Neural cell (in vitro differentiated cells): ENCODE measurements around the gene KIF1B. TPM values are rescaled to one million over a fixed set of nuclear protein-coding genes. Genes with fewer than 3 reads are reported as not detected.

Experiments
- H2AFZ ChIP-seq: fragments of 200-600, 300-800 bp; sonication (generic), shearing (Covaris generic); 2 replicates; pipeline ENCODE4 v1.6.0; 2014; ENCODE audit warnings: low read depth, mild to moderate bottlenecking, antibody characterized with exemption, low read length, moderate library complexity
- H3F3A ChIP-seq: fragments of 200-600 bp; shearing (Covaris generic); 2 replicates; pipeline ENCODE4 v1.6.1; 2016; ENCODE audit warnings: mild to moderate bottlenecking, moderate library complexity, mixed read lengths, antibody characterized with exemption, low read length; ENCODE audit not compliant: insufficient read depth, poor library complexity, severe bottlenecking
- H3K27ac ChIP-seq: fragments of 200-600, 300-800 bp; sonication (generic), shearing (Covaris generic); 2 replicates; pipeline ENCODE4 v1.5.1; 2014; ENCODE audit warnings: mild to moderate bottlenecking, low read length, moderate library complexity
- H3K27me3 ChIP-seq: fragments of 300-800, 200-600 bp; sonication (generic), shearing (Covaris generic); 2 replicates; pipeline ENCODE4 v1.6.0; 2014; ENCODE audit warnings: mild to moderate bottlenecking, low read depth, low read length, moderate library complexity; ENCODE audit not compliant: insufficient read depth
- H3K36me3 ChIP-seq: fragments of 300-800, 200-600 bp; sonication (generic), shearing (Covaris generic); 2 replicates; pipeline ENCODE4 v1.5.1; 2014; ENCODE audit warnings: mild to moderate bottlenecking, antibody characterized with exemption, low read length, moderate library complexity; ENCODE audit not compliant: insufficient read depth
- H3K4me2 ChIP-seq: fragments of 300-800, 200-600 bp; sonication (generic), shearing (Covaris generic); 2 replicates; pipeline ENCODE4 v1.6.0; 2014; ENCODE audit warnings: mild to moderate bottlenecking, low read length
- H3K4me3 ChIP-seq: fragments of 300-800, 200-600 bp; sonication (generic), shearing (Covaris generic); 2 replicates; pipeline ENCODE4 v1.5.1; 2014; ENCODE audit warnings: mild to moderate bottlenecking, low read length, moderate library complexity
- H3K79me2 ChIP-seq: fragments of 200-600 bp; shearing (Covaris generic); replicated peaks from 2 replicates; pipeline ENCODE4 v1.6.0; 2014; ENCODE audit warnings: mild to moderate bottlenecking, low read length, moderate library complexity; ENCODE audit not compliant: insufficient read depth
- H3K9ac ChIP-seq: fragments of 300-800, 200-600 bp; sonication (generic), shearing (Covaris generic); 2 replicates; pipeline ENCODE4 v1.6.1; 2016; ENCODE audit warnings: mild to moderate bottlenecking, low read length, mixed read lengths
- H3K9me2 ChIP-seq: fragments of 200-600 bp; shearing (Covaris generic); 2 replicates; pipeline ENCODE4 v1.6.1; 2016; ENCODE audit warnings: mild to moderate bottlenecking, low read length, mixed read lengths; ENCODE audit not compliant: insufficient read depth
- H3K9me3 ChIP-seq: fragments of 200-600, 300-800 bp; sonication (generic), shearing (Covaris generic); 2 replicates; pipeline ENCODE4 v1.6.1; 2016; ENCODE audit warnings: mild to moderate bottlenecking, mixed run types, low read length, moderate library complexity, mixed read lengths
- H4K20me1 ChIP-seq: fragments of 200-600 bp; shearing (Covaris generic); 2 replicates; pipeline ENCODE4 v1.6.1; 2016; ENCODE audit warnings: mild to moderate bottlenecking, mixed run types; ENCODE audit not compliant: insufficient read depth
- CTCF ChIP-seq: fragments of 450-650 bp; IDR thresholded peaks from 2 replicates; pipeline ENCODE4 v1.5.1; 2014; ENCODE audit warnings: antibody characterized with exemption, mild to moderate bottlenecking, moderate library complexity; ENCODE audit not compliant: poor library complexity, severe bottlenecking
- EP300 ChIP-seq: fragments of 450-650 bp; conservative IDR thresholded peaks from 2 replicates; pipeline ENCODE4 v1.6.1; 2014; ENCODE audit warnings: antibody characterized with exemption, mild to moderate bottlenecking, moderate library complexity; ENCODE audit not compliant: poor library complexity, severe bottlenecking
- EZH2 ChIP-seq: fragments of 200-600, 300-800 bp; shearing (Covaris generic), sonication (generic); IDR thresholded peaks from 2 replicates; pipeline ENCODE4 v1.6.1; 2014; ENCODE audit warnings: antibody characterized with exemption, low read length, borderline replicate concordance, mild to moderate bottlenecking; ENCODE audit not compliant: insufficient read depth, poor library complexity, severe bottlenecking
- MXI1 ChIP-seq: fragments of 450-650 bp; conservative IDR thresholded peaks from 2 replicates; pipeline ENCODE4 v1.6.1; 2014; ENCODE audit warnings: antibody characterized with exemption, mild to moderate bottlenecking; ENCODE audit not compliant: poor library complexity, severe bottlenecking
- POLR2AphosphoS5 ChIP-seq: IDR thresholded peaks from 2 replicates; pipeline ENCODE4 v1.6.1; 2012
- RAD21 ChIP-seq: fragments of 450-650 bp; conservative IDR thresholded peaks from 2 replicates; pipeline ENCODE4 v1.6.1; 2014; ENCODE audit warnings: antibody characterized with exemption, mild to moderate bottlenecking, moderate library complexity
- REST ChIP-seq: IDR thresholded peaks from 2 replicates; pipeline ENCODE4 v1.6.1; 2012; ENCODE audit warnings: borderline replicate concordance
- SMC3 ChIP-seq: fragments of 450-650 bp; conservative IDR thresholded peaks from 2 replicates; pipeline ENCODE4 v1.6.1; 2014; ENCODE audit warnings: antibody characterized with exemption, mild to moderate bottlenecking, moderate library complexity; ENCODE audit not compliant: poor library complexity
- TAF1 ChIP-seq: IDR thresholded peaks from 2 replicates; pipeline ENCODE4 v1.6.1; 2012; ENCODE audit warnings: low read depth
- polyA plus RNA-seq: library from polyadenylated mRNA; depleted of rRNA; stranded (reverse); fragments of >200 nt; gene quantifications from 2 replicates; pipeline ENCODE4 v1.2.3, GENCODE V29; 2014

KIF1B gene
- polyA plus RNA-seq, 1 donor from 2014 or later: 76.4 TPM

DNA sequence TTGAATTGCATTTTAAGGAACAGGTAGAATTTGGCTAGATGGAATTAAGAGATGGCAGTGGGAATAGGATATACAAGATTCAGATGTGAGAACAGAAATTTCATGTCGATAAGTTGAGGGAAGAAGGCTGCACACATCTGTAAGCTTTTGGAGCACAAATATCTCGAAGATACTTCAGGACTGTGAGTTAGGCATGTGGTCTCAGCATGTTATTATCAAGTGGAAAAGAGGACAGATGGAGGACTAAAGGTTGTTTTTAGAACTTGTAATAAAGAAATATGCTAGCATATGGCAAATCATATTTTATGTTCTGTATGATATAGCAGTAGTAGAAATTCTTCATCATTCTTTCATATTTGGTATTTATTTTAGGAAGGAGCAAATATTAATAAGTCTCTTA, 61.5 kb downstream of the KIF1B start:
- Histone ChIP-seq H3F3A (no peaks in the 10 kb centered on the region), H3K9ac (no peak overlapping the region), H3K4me3 (no peak overlapping the region), H4K20me1 (no peaks in the 10 kb centered on the region), H3K27me3 (no peaks in the 10 kb centered on the region), H3K27ac (no peak overlapping the region), H3K9me2 (no peaks in the 10 kb centered on the region), H3K36me3 (peaks cover 9% of the 10 kb centered on the region), H3K79me2 (no peaks in the 10 kb centered on the region), H3K4me2 (no peak overlapping the region), H3K9me3 (no peaks in the 10 kb centered on the region), H2AFZ (no peak overlapping the region)
- no peak for TF ChIP-seq MXI1
- TF ChIP-seq CTCF: no peak
- TF ChIP-seq EZH2: no peak
- no peak for TF ChIP-seq POLR2AphosphoS5
- TF ChIP-seq EP300: no peak
- no peak for TF ChIP-seq TAF1
- TF ChIP-seq RAD21: no peak
- TF ChIP-seq REST: no peak
- TF ChIP-seq SMC3: no peak

GRCh38 chr1:10272274-10272673, 61.9 kb downstream of the KIF1B start:
- no peak overlapping the region for H2AFZ ChIP-seq
- H3K9ac ChIP-seq: no peak overlapping the region
- H3K27ac ChIP-seq: no peak overlapping the region
- no peak overlapping the region for H3K4me3 ChIP-seq
- no peaks in the 10 kb centered on the region for H4K20me1 ChIP-seq
- H3K79me2 ChIP-seq: no peaks in the 10 kb centered on the region
- TF ChIP-seq TAF1 (no peak), POLR2AphosphoS5 (no peak), CTCF (no peak), RAD21 (no peak), EZH2 (no peak)
- H3K9me2 ChIP-seq: no peaks in the 10 kb centered on the region
- peaks cover 9% of the 10 kb centered on the region for H3K36me3 ChIP-seq
- H3F3A ChIP-seq: no peaks in the 10 kb centered on the region
- H3K27me3 ChIP-seq: no peaks in the 10 kb centered on the region
- H3K9me3 ChIP-seq: no peaks in the 10 kb centered on the region
- H3K4me2 ChIP-seq: no peak overlapping the region
